Endothelial cell of umbilical vein (primary cell): ENCODE data around the gene C20orf141. TPM values are rescaled to one million over a fixed set of nuclear protein-coding genes. Genes with fewer than 3 reads are reported as not detected.

Experiments
- BruUV-seq: library from RNA; stranded (reverse); fragments of 400-500 nt; replicated peaks from 2 replicates; lab custom pipeline; 2021; lab: Mats Ljungman, UMichigan
- CTCF ChIA-PET: fragments of 300-600, 350-600 bp; sonication (Branson Sonifier 250); formaldehyde crosslinking; loops from one replicate; lab custom pipeline; 2021; ENCODE audit warnings: antibody characterized with exemption, inconsistent platforms; lab: Charles Lee
- POLR2A ChIA-PET: fragments of 300-600, 350-600 bp; sonication (Branson Sonifier 250); formaldehyde crosslinking; loops from one replicate; lab custom pipeline; 2021; ENCODE audit warnings: antibody characterized with exemption, inconsistent platforms; lab: Charles Lee
- DNase-seq: peaks from one replicate; pipeline ENCODE4 v3.0.0-alpha.2; 2011; ENCODE audit warnings: low read depth, low spot score
- FAIRE-seq: peaks from 2 replicates; lab custom pipeline; 2011; peaks lifted over from hg19 to GRCh38; lab: Jason Lieb, UNC
- H2AFZ ChIP-seq: 2 replicates; pipeline ENCODE4 v1.6.0; 2012; ENCODE audit warnings: low read depth, low read length, control low read depth, inconsistent platforms
- H3K27ac ChIP-seq: 2 replicates; pipeline ENCODE4 v1.5.1; 2011; ENCODE audit warnings: low read depth, mild to moderate bottlenecking, control low read depth, low read length, moderate library complexity; ENCODE audit not compliant: insufficient read depth
- H3K27me3 ChIP-seq, 2 experiments: 2 replicates each; pipeline versions ENCODE4 v1.6.0 to v1.6.1; 2011; ENCODE audit warnings: low read length in 2 of 2, mixed read lengths in 1 of 2; ENCODE audit not compliant: control insufficient read depth in 2 of 2, insufficient read depth in 2 of 2
- H3K36me3 ChIP-seq, 2 experiments: 2 replicates in 1 of 2; 3 replicates in 1 of 2; pipeline ENCODE4 v1.5.1; 2011; ENCODE audit warnings: low read length in 2 of 2, mild to moderate bottlenecking in 1 of 2, moderate library complexity in 1 of 2; ENCODE audit not compliant: control insufficient read depth in 2 of 2, insufficient read depth in 2 of 2; ENCODE audit errors: extremely low read depth in 1 of 2
- H3K4me1 ChIP-seq: 3 replicates; pipeline ENCODE4 v1.5.1; 2011; ENCODE audit warnings: mild to moderate bottlenecking, low read length; ENCODE audit not compliant: control insufficient read depth, insufficient read depth; ENCODE audit errors: extremely low read depth
- H3K4me2 ChIP-seq: 2 replicates; pipeline ENCODE4 v1.6.1; 2011; ENCODE audit warnings: low read length, control low read depth, mixed read lengths; ENCODE audit not compliant: insufficient read depth
- H3K4me3 ChIP-seq, 3 experiments: fragments of 200-600 bp in 1 of 3; sonication (generic), shearing (Covaris generic) in 1 of 3; replicated peaks in 1 of 3; 2 replicates each; pipeline ENCODE4 v1.5.1; 2011 to 2016; ENCODE audit warnings: control low read depth in 3 of 3, low read length in 3 of 3, mild to moderate bottlenecking in 2 of 3, inconsistent platforms in 1 of 3, low read depth in 1 of 3, moderate library complexity in 1 of 3; ENCODE audit not compliant: insufficient read depth in 1 of 3
- H3K79me2 ChIP-seq: 2 replicates; pipeline ENCODE4 v1.6.0; 2012; ENCODE audit warnings: low read length, inconsistent platforms; ENCODE audit not compliant: control insufficient read depth, insufficient read depth
- H3K9ac ChIP-seq: replicated peaks from 2 replicates; pipeline ENCODE3; 2011; ENCODE audit warnings: low read length, control low read depth; ENCODE audit not compliant: insufficient read depth; ENCODE audit errors: extremely low read depth
- H3K9me1 ChIP-seq: replicated peaks from 3 replicates; pipeline ENCODE4 v1.6.0; 2011; ENCODE audit warnings: mild to moderate bottlenecking, low read length; ENCODE audit not compliant: control insufficient read depth, insufficient read depth; ENCODE audit errors: extremely low read depth
- H3K9me3 ChIP-seq: replicated peaks from 2 replicates; pipeline ENCODE4 v1.5.1; 2012; ENCODE audit warnings: low read length, inconsistent platforms; ENCODE audit not compliant: control insufficient read depth, insufficient read depth
- H4K20me1 ChIP-seq: replicated peaks from 2 replicates; pipeline ENCODE3; 2011; ENCODE audit warnings: mild to moderate bottlenecking, low read length; ENCODE audit not compliant: control insufficient read depth, insufficient read depth; ENCODE audit errors: extremely low read depth
- EZH2 ChIP-seq: IDR thresholded peaks from 2 replicates; pipeline ENCODE4 v1.6.1; 2012; ENCODE audit warnings: borderline replicate concordance, low read depth, mild to moderate bottlenecking, moderate library complexity, low read length, inconsistent platforms; ENCODE audit not compliant: severe bottlenecking
- FOS ChIP-seq: IDR thresholded peaks from 2 replicates; pipeline ENCODE4 v1.6.1; 2011; ENCODE audit warnings: mild to moderate bottlenecking, low read length, moderate library complexity, borderline replicate concordance; ENCODE audit not compliant: insufficient read depth
- GATA2 ChIP-seq: IDR thresholded peaks from 2 replicates; pipeline ENCODE4 v1.7.0; 2011; ENCODE audit warnings: low read depth, mild to moderate bottlenecking, moderate library complexity, mixed read lengths, low read length; ENCODE audit not compliant: insufficient read length, insufficient read depth
- JUN ChIP-seq: IDR thresholded peaks from 2 replicates; pipeline ENCODE4 v1.6.1; 2011; ENCODE audit warnings: borderline replicate concordance, low read depth; ENCODE audit not compliant: insufficient read length, insufficient read depth
- MYC ChIP-seq: IDR thresholded peaks from one replicate; pipeline ENCODE4 v1.6.1; 2011; ENCODE audit warnings: mild to moderate bottlenecking, low read depth, low read length
- POLR2A ChIP-seq: IDR thresholded peaks from 2 replicates; pipeline ENCODE4 v1.6.1; 2012; ENCODE audit warnings: low read depth, mild to moderate bottlenecking, control low read depth, low read length
- POLR2AphosphoS5 ChIP-seq: IDR thresholded peaks from 2 replicates; pipeline ENCODE4 v1.6.1; 2012; ENCODE audit warnings: low read depth, mild to moderate bottlenecking, control low read depth, low read length, moderate library complexity; ENCODE audit not compliant: insufficient read depth
- dilution Hi-C: fragments of 300-500 bp; cut with MboI; formaldehyde crosslinking; loops from one replicate; pipeline ENCODE4 v1.15.0; 2019; ENCODE audit warnings: low sequenced_read_pairs; ENCODE audit not compliant: extremely low pct_ligation_motif_present
- intact Hi-C: fragments of 100-400 bp; cut with micrococcal nuclease; formaldehyde crosslinking; loops from one replicate; pipeline ENCODE4 v1.10.0; 2022
- polyA plus RNA-seq, 4 experiments: library from polyadenylated mRNA; depleted of rRNA in 3 of 4; stranded (reverse) in 3 of 4; unstranded in 1 of 4; fragments of >200 nt; gene quantifications; 2 replicates each; pipeline versions ENCODE4 v1.2.1 to v1.2.3, GENCODE V29; 2011 to 2012; ENCODE audit warnings: missing spikeins in 1 of 4
- total RNA-seq: library from RNA; stranded (reverse); gene quantifications from 2 replicates; pipeline ENCODE4 v1.2.3, GENCODE V29; 2021
- TF ChIP-seq, protein P1 (sequence below), 2 donors: IDR thresholded peaks; 1 replicate in 1 of 2; 2 replicates in 1 of 2; pipeline ENCODE4 v1.5.1; 2011; ENCODE audit warnings: low read length in 2 of 2, mild to moderate bottlenecking in 2 of 2, moderate library complexity in 2 of 2, control low read depth in 1 of 2, inconsistent platforms in 1 of 2, low read depth in 1 of 2; ENCODE audit not compliant: insufficient read depth in 1 of 2; ENCODE audit errors: extremely low read depth in 1 of 2
- TF ChIP-seq, protein P2 (sequence below): IDR thresholded peaks from 2 replicates; pipeline ENCODE4 v1.6.1; 2011; ENCODE audit not compliant: insufficient read depth, insufficient read length

The C20orf141 gene
- total and polyA plus RNA-seq, 2 donors (not counting 3 experiments of a cell fraction or from before 2014, with no cell fraction given), result not detected

DNA sequence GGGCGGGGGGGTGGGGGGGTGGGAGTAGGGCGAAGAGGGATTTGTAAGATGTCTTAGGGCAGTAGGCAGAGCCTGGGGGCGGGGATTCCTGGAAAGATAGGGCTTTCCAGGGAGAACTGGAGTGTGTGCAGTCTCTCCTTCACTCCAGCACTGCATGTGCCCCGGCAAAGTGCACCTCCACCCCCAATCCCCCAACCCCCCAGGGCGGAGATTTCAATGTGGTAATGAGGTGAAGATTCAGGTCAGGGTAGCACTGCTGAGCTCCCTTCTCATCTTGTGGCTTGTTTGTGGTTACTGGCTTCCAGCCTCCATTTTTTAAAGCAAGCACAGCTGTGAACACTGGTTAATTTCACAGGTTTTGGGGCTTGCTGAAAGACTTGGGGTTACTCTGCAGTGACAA is 7.3 kb downstream of the C20orf141 start:
- no peak overlapping the region for H2AFZ ChIP-seq
- H3K27me3 ChIP-seq, result peaks cover 29 to 39% of the 10 kb centered on the region in 2 experiments
- no TSS peak for BruUV-seq
- DNase-seq, result no peak
- no peaks in the 10 kb centered on the region for H4K20me1 ChIP-seq
- FAIRE-seq, result no peak
- CTCF ChIA-PET, result interaction anchor here (0.5 to 1.2 kb wide), 2 partner anchors 30 to 392 kb away, joined by 3 to 4 read pairs; no protein-coding TSS in a partner anchor
- no peak for TF ChIP-seq MYC
- no peak for TF ChIP-seq JUN
- TF ChIP-seq POLR2A, result no peak
- TF ChIP-seq, protein P1, sequence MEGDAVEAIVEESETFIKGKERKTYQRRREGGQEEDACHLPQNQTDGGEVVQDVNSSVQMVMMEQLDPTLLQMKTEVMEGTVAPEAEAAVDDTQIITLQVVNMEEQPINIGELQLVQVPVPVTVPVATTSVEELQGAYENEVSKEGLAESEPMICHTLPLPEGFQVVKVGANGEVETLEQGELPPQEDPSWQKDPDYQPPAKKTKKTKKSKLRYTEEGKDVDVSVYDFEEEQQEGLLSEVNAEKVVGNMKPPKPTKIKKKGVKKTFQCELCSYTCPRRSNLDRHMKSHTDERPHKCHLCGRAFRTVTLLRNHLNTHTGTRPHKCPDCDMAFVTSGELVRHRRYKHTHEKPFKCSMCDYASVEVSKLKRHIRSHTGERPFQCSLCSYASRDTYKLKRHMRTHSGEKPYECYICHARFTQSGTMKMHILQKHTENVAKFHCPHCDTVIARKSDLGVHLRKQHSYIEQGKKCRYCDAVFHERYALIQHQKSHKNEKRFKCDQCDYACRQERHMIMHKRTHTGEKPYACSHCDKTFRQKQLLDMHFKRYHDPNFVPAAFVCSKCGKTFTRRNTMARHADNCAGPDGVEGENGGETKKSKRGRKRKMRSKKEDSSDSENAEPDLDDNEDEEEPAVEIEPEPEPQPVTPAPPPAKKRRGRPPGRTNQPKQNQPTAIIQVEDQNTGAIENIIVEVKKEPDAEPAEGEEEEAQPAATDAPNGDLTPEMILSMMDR (IDR thresholded peaks at IDR 0.05; ENCODE audit: extremely low read depth in 1 of 2, insufficient read depth in 1 of 2, low read depth in 1 of 2, low read length in 2 of 2), result no peak
- no peak for TF ChIP-seq FOS
- TF ChIP-seq EZH2, result no peak
- TF ChIP-seq GATA2, result no peak
- TF ChIP-seq, protein P2, sequence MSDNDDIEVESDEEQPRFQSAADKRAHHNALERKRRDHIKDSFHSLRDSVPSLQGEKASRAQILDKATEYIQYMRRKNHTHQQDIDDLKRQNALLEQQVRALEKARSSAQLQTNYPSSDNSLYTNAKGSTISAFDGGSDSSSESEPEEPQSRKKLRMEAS, result no peak
- no peak for TF ChIP-seq POLR2AphosphoS5
- no peak overlapping the region for H3K4me3 ChIP-seq
- H3K27ac ChIP-seq, result no peak overlapping the region
- dilution Hi-C loops (no loop called here), intact Hi-C loops (no loop called here)
- no peaks in the 10 kb centered on the region for H3K79me2 ChIP-seq
- POLR2A ChIA-PET, result no interaction called here
- no peaks in the 10 kb centered on the region for H3K4me1 ChIP-seq
- no peak overlapping the region for H3K9ac ChIP-seq
- no peaks in the 10 kb centered on the region for H3K36me3 ChIP-seq
- H3K9me1 ChIP-seq, result no peaks in the 10 kb centered on the region
- no peak overlapping the region for H3K4me2 ChIP-seq
- no peaks in the 10 kb centered on the region for H3K9me3 ChIP-seq
